GM23338 (cell line): Measurements from ENCODE around the gene S100A13. TPM values are rescaled to one million over a fixed set of nuclear protein-coding genes. Genes with fewer than 3 reads are reported as not detected.

Experiments
- ATAC-seq: fragments of 200-7000 bp; cut with Tn5 transposase; 3 replicates; pipeline ENCODE4 v1.9.1; 2020
- DNase-seq: peaks from one replicate; pipeline ENCODE4 v3.0.0-alpha.2; 2015; ENCODE audit warnings: low spot score
- H2AFZ ChIP-seq: fragments of 200-600 bp; sonication (generic); 2 replicates; pipeline ENCODE4 v1.8.0; 2016; ENCODE audit warnings: antibody characterized with exemption, mild to moderate bottlenecking, moderate library complexity
- H3F3A ChIP-seq: fragments of 200-600 bp; sonication (generic); replicated peaks from 2 replicates; pipeline ENCODE4 v1.8.0; 2017; ENCODE audit warnings: antibody characterized with exemption, mixed run types, low read depth
- H3K27ac ChIP-seq: fragments of 200-600 bp; sonication (generic); 2 replicates; pipeline ENCODE4 v1.6.1; 2016; ENCODE audit warnings: low read depth
- H3K27me3 ChIP-seq: fragments of 200-600 bp; sonication (generic); 2 replicates; pipeline ENCODE4 v1.8.0; 2016; ENCODE audit warnings: mild to moderate bottlenecking, mixed run types, moderate library complexity; ENCODE audit not compliant: insufficient read depth
- H3K36me3 ChIP-seq: fragments of 200-600 bp; sonication (generic); 2 replicates; pipeline ENCODE4 v1.8.0; 2016; ENCODE audit warnings: mild to moderate bottlenecking; ENCODE audit not compliant: insufficient read depth
- H3K4me1 ChIP-seq: fragments of 200-600 bp; sonication (generic); 2 replicates; pipeline ENCODE4 v1.8.0; 2016; ENCODE audit warnings: mild to moderate bottlenecking, moderate library complexity; ENCODE audit not compliant: insufficient read depth
- H3K4me2 ChIP-seq: fragments of 200-600 bp; sonication (generic); 2 replicates; pipeline ENCODE4 v1.7.1; 2017; ENCODE audit warnings: mixed run types
- H3K4me3 ChIP-seq: fragments of 200-600 bp; sonication (generic); 2 replicates; pipeline ENCODE4 v1.6.1; 2016; ENCODE audit warnings: mixed run types
- H3K79me2 ChIP-seq: fragments of 200-600 bp; sonication (generic); replicated peaks from 2 replicates; pipeline ENCODE4 v1.8.0; 2017; ENCODE audit warnings: mild to moderate bottlenecking; ENCODE audit not compliant: insufficient read depth
- H3K9me2 ChIP-seq: fragments of 200-600 bp; sonication (generic); 2 replicates; pipeline ENCODE4 v1.8.0; 2017; ENCODE audit not compliant: insufficient read depth
- H4K20me1 ChIP-seq: fragments of 200-600 bp; sonication (generic); replicated peaks from 2 replicates; pipeline ENCODE4 v1.8.0; 2017; ENCODE audit warnings: mild to moderate bottlenecking; ENCODE audit not compliant: insufficient read depth
- H3K27ac Mint-ChIP-seq: 2 replicates; pipeline ENCODE4 v1.8.0; 2020; ENCODE audit warnings: inconsistent platforms, mild to moderate bottlenecking, moderate library complexity, mixed read lengths
- H3K27me3 Mint-ChIP-seq: 3 replicates; pipeline ENCODE4 v1.8.0; 2022; ENCODE audit warnings: low read depth, mild to moderate bottlenecking, moderate library complexity, mixed read lengths, inconsistent platforms; ENCODE audit not compliant: insufficient read depth, poor library complexity
- H3K36me3 Mint-ChIP-seq: 3 replicates; pipeline ENCODE4 v1.8.0; 2021; ENCODE audit warnings: low read depth, mild to moderate bottlenecking, inconsistent platforms, moderate library complexity, mixed read lengths
- H3K4me1 Mint-ChIP-seq: 3 replicates; pipeline ENCODE4 v1.8.0; 2020; ENCODE audit warnings: mild to moderate bottlenecking, inconsistent platforms, mixed read lengths
- H3K4me3 Mint-ChIP-seq: 3 replicates; pipeline ENCODE4 v1.8.0; 2021; ENCODE audit warnings: moderate library complexity, mild to moderate bottlenecking, inconsistent platforms, mixed read lengths
- H3K9me3 Mint-ChIP-seq: 3 replicates; pipeline ENCODE4 v1.8.0; 2020; ENCODE audit warnings: moderate library complexity, mild to moderate bottlenecking, inconsistent platforms, mixed read lengths
- CREB1 ChIP-seq: fragments of 250-450 bp; sonication (Bioruptor Pico); IDR thresholded peaks from 2 replicates; pipeline ENCODE4 v1.5.0; 2020; ENCODE audit warnings: low read depth, mild to moderate bottlenecking, moderate library complexity
- ETS1 ChIP-seq: IDR thresholded peaks from 2 replicates; pipeline ENCODE4 v1.6.1; 2016; ENCODE audit warnings: antibody characterized with exemption
- EZH2 ChIP-seq: fragments of 200-600 bp; sonication (generic); IDR thresholded peaks from one replicate; pipeline ENCODE4 v1.8.0; 2017; ENCODE audit warnings: antibody characterized with exemption, mild to moderate bottlenecking, low read depth; ENCODE audit not compliant: unreplicated experiment
- EZH2phosphoT487 ChIP-seq: fragments of 200-600 bp; sonication (generic); IDR thresholded peaks from one replicate; pipeline ENCODE4 v1.8.1; 2018; ENCODE audit warnings: antibody characterized with exemption; ENCODE audit not compliant: unreplicated experiment
- JUNB ChIP-seq: IDR thresholded peaks from one replicate; pipeline ENCODE4 v1.6.1; 2016; ENCODE audit warnings: antibody characterized with exemption; ENCODE audit not compliant: unreplicated experiment
- POLR2AphosphoS5 ChIP-seq: IDR thresholded peaks from 2 replicates; pipeline ENCODE4 v1.6.1; 2016; ENCODE audit warnings: antibody characterized with exemption, low read depth
- REST ChIP-seq: IDR thresholded peaks from one replicate; pipeline ENCODE4 v1.6.1; 2018; ENCODE audit warnings: antibody characterized with exemption; ENCODE audit not compliant: unreplicated experiment
- STAT1 ChIP-seq: IDR thresholded peaks from one replicate; pipeline ENCODE4 v1.6.1; 2016; ENCODE audit warnings: antibody characterized with exemption; ENCODE audit not compliant: unreplicated experiment
- ZNF114 ChIP-seq: fragments of 250-450 bp; sonication (Bioruptor Pico); IDR thresholded peaks from 2 replicates; pipeline ENCODE4 v1.5.0; 2020; ENCODE audit warnings: mild to moderate bottlenecking, moderate library complexity
- ZNF462 ChIP-seq: fragments of 250-450 bp; sonication (Bioruptor Pico); IDR thresholded peaks from 2 replicates; pipeline ENCODE4 v1.5.0; 2020; ENCODE audit warnings: mild to moderate bottlenecking, moderate library complexity
- polyA plus RNA-seq: library from polyadenylated mRNA; unstranded; fragments of >200 nt; fragmentation: Nextera tagmentation; extraction: Ambion mirVana; gene quantifications from 2 replicates; pipeline ENCODE4 v1.2.1, GENCODE V29; 2016
- total RNA-seq: library from RNA; depleted of rRNA; stranded (reverse); fragments of >200 nt; shearing (Covaris generic); gene quantifications from 2 replicates; pipeline ENCODE4 v1.2.3, GENCODE V29; 2014

Gene S100A13
- total and polyA plus RNA-seq, 2 experiments from 2014 or later, result 32.7 to 165 TPM

DNA sequence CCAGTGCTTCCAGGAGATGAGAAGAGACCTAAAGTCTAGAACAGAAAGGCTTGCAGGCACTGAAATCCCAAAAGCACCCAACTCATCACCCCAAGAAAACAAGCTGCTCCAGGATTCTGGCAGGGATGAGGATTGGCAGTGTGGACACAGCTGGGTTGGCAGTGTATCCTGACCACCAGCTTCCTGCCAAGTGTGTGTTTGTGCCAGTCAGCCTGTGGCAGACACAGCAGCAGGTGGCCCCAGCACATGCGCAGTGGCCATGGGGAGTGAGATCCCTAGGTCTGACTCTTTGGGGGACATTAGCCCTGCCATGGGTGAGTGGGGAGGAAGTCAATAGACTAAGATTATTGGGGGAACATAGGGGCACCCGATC lies 22.5 kb upstream of the S100A13 start (continued):
- TF ChIP-seq REST (no peak), JUNB (no peak), ETS1 (no peak)

GRCh38 chr1:153649137-153649862 lies 22.0 kb upstream of the S100A13 start:
- Mint-ChIP-seq H3K4me3 (no peak overlapping the region), H3K9me3 (no peaks in the 10 kb centered on the region), H3K4me1 (peaks cover 6% of the 10 kb centered on the region), H3K27ac (no peak overlapping the region), H3K27me3 (peaks cover 12% of the 10 kb centered on the region), H3K36me3 (peaks cover 24% of the 10 kb centered on the region)
- Histone ChIP-seq H3K27me3 (no peaks in the 10 kb centered on the region), H3K27ac (no peak overlapping the region), H3K4me1 (no peaks in the 10 kb centered on the region), H3F3A (peaks cover 28% of the 10 kb centered on the region), H4K20me1 (peaks cover 19% of the 10 kb centered on the region), H3K9me2 (no peaks in the 10 kb centered on the region), H3K4me2 (no peak overlapping the region), H3K79me2 (no peaks in the 10 kb centered on the region), H3K4me3 (no peak overlapping the region), H2AFZ (no peak overlapping the region), H3K36me3 (peaks cover 14% of the 10 kb centered on the region)
- no peak for TF ChIP-seq EZH2phosphoT487
- no peak for TF ChIP-seq EZH2
- TF ChIP-seq ZNF462, result no peak
- no peak for TF ChIP-seq ZNF114
- no peak for TF ChIP-seq STAT1
- no peak for TF ChIP-seq POLR2AphosphoS5
- no peak for TF ChIP-seq JUNB
- TF ChIP-seq CREB1 (CRISPR knock-in tag), result no peak
- ATAC-seq (peak; percentile 7), DNase-seq (no peak)
